Smooth muscle cell (in vitro differentiated cells): ENCODE results near the gene HIVEP1. TPM values are rescaled to one million over a fixed set of nuclear protein-coding genes. Genes with fewer than 3 reads are reported as not detected.

Experiments
- DNase-seq: peaks from one replicate; lab custom pipeline; 2025; ENCODE audit not compliant: unreplicated experiment; lab: John Stamatoyannopoulos, UW
- H2AFZ ChIP-seq: fragments of 200-600 bp; sonication (generic); 2 replicates; pipeline ENCODE4 v1.6.0; 2016; ENCODE audit warnings: antibody characterized with exemption, low read depth, mild to moderate bottlenecking
- H3F3A ChIP-seq: fragments of 200-600 bp; sonication (generic); 2 replicates; pipeline ENCODE4 v1.6.0; 2017; ENCODE audit warnings: antibody characterized with exemption, low read depth
- H3K27ac ChIP-seq: fragments of 200-600 bp; sonication (generic); 2 replicates; pipeline ENCODE4 v1.5.1; 2016; ENCODE audit warnings: low read depth, mild to moderate bottlenecking
- H3K27me3 ChIP-seq: fragments of 200-600 bp; sonication (generic); 2 replicates; pipeline ENCODE4 v1.6.1; 2016; ENCODE audit warnings: low read depth, mild to moderate bottlenecking
- H3K36me3 ChIP-seq: fragments of 200-600 bp; sonication (generic); 2 replicates; pipeline ENCODE4 v1.5.1; 2016; ENCODE audit warnings: low read depth
- H3K4me1 ChIP-seq: fragments of 200-600 bp; sonication (generic); 2 replicates; pipeline ENCODE4 v1.5.1; 2016; ENCODE audit warnings: low read depth
- H3K4me2 ChIP-seq: fragments of 200-600 bp; sonication (generic); 2 replicates; pipeline ENCODE4 v1.6.0; 2016; ENCODE audit warnings: mild to moderate bottlenecking
- H3K4me3 ChIP-seq: fragments of 200-600 bp; sonication (generic); 2 replicates; pipeline ENCODE4 v1.5.1; 2016; ENCODE audit warnings: mild to moderate bottlenecking
- H3K79me2 ChIP-seq: fragments of 200-600 bp; sonication (generic); 2 replicates; pipeline ENCODE4 v1.6.0; 2016; ENCODE audit warnings: low read depth, mild to moderate bottlenecking
- H3K9ac ChIP-seq: fragments of 200-600 bp; sonication (generic); 2 replicates; pipeline ENCODE4 v1.6.0; 2016; ENCODE audit warnings: low read depth
- H3K9me3 ChIP-seq: fragments of 200-600 bp; sonication (generic); replicated peaks from 2 replicates; pipeline ENCODE4 v1.5.1; 2016; ENCODE audit warnings: low read depth
- H4K20me1 ChIP-seq: fragments of 200-600 bp; sonication (generic); 2 replicates; pipeline ENCODE4 v1.6.0; 2016; ENCODE audit warnings: low read depth
- CTCF ChIP-seq: fragments of 200-600 bp; sonication (generic); IDR thresholded peaks from 2 replicates; pipeline ENCODE4 v1.5.1; 2017; ENCODE audit warnings: borderline replicate concordance, mild to moderate bottlenecking, antibody characterized with exemption; ENCODE audit not compliant: insufficient read depth, poor library complexity, severe bottlenecking
- WGBS: methylation state at CpG from one replicate; pipeline ENCODE4 v1.1.7; 2016; ENCODE audit warnings: low lambda C conversion rate; 5-methylcytosine and 5-hydroxymethylcytosine counted together
- polyA plus RNA-seq: library from polyadenylated mRNA; unstranded; fragments of >200 nt; fragmentation: Nextera tagmentation; extraction: Ambion mirVana; gene quantifications from 2 replicates; pipeline ENCODE4 v1.2.1, GENCODE V29; 2016
- total RNA-seq: library from RNA; depleted of rRNA; stranded (reverse); fragments of >200 nt; gene quantifications from 2 replicates; pipeline ENCODE4 v1.2.3, GENCODE V29; 2014

Gene HIVEP1
- total and polyA plus RNA-seq, 2 experiments from 2014 or later, result 6.8 to 58.8 TPM

GRCh38 chr6:12058172-12058961, 46.3 kb downstream of the HIVEP1 start:
- Histone ChIP-seq H4K20me1 (peaks cover 78% of the 10 kb centered on the region), H3K4me3 (no peak overlapping the region), H3K9me3 (no peaks in the 10 kb centered on the region), H3K79me2 (peaks cover 100% of the 10 kb centered on the region), H3F3A (no peaks in the 10 kb centered on the region), H3K4me2 (no peak overlapping the region), H3K36me3 (no peaks in the 10 kb centered on the region), H3K27ac (no peak overlapping the region), H2AFZ (no peak overlapping the region), H3K27me3 (no peaks in the 10 kb centered on the region), H3K9ac (no peak overlapping the region), H3K4me1 (peaks cover 14% of the 10 kb centered on the region)
- WGBS, result 96% methylated on average over 5 of the region's 5 CpGs
- no peak for DNase-seq
- no peak for TF ChIP-seq CTCF

GRCh38 chr6:12060780-12061609, 48.9 kb downstream of the HIVEP1 start:
- Histone ChIP-seq H3K79me2 (peaks cover 98% of the 10 kb centered on the region), H3K4me2 (peak overlapping the region; percentile 52)

GRCh38 chr6:12062605-12063004, 50.5 kb downstream of the HIVEP1 start:
- DNase-seq, result no peak
- H3K9ac ChIP-seq, result no peak overlapping the region
- no peaks in the 10 kb centered on the region for H3F3A ChIP-seq
- peaks cover 14% of the 10 kb centered on the region for H3K4me1 ChIP-seq
- no peak for TF ChIP-seq CTCF
- H4K20me1 ChIP-seq, result peaks cover 79% of the 10 kb centered on the region
- H3K36me3 ChIP-seq, result no peaks in the 10 kb centered on the region
- no peak overlapping the region for H3K4me2 ChIP-seq
- H3K27ac ChIP-seq, result no peak overlapping the region
- H3K27me3 ChIP-seq, result no peaks in the 10 kb centered on the region
- peaks cover 98% of the 10 kb centered on the region for H3K79me2 ChIP-seq
- no peaks in the 10 kb centered on the region for H3K9me3 ChIP-seq
- WGBS, result 86% methylated on average over 5 of the region's 5 CpGs
- H3K4me3 ChIP-seq, result no peak overlapping the region
- H2AFZ ChIP-seq, result no peak overlapping the region

More at GRCh38 chr6:12060780-12061609, 48.9 kb downstream of the HIVEP1 start:
- no peak overlapping the region for H3K4me3 ChIP-seq
- no peaks in the 10 kb centered on the region for H3F3A ChIP-seq
- no peak overlapping the region for H2AFZ ChIP-seq
- H3K9me3 ChIP-seq, result no peaks in the 10 kb centered on the region
- 49% methylated on average over 15 of the region's 15 CpGs for WGBS
- no peak for TF ChIP-seq CTCF
- no peaks in the 10 kb centered on the region for H3K36me3 ChIP-seq
- no peak overlapping the region for H3K27ac ChIP-seq
- no peak for DNase-seq
- H3K4me1 ChIP-seq, result peaks cover 14% of the 10 kb centered on the region
- no peaks in the 10 kb centered on the region for H3K27me3 ChIP-seq
- peaks cover 81% of the 10 kb centered on the region for H4K20me1 ChIP-seq
- no peak overlapping the region for H3K9ac ChIP-seq
